ENCODE results near the gene ADGRL3. TPM values are rescaled to one million over a fixed set of nuclear protein-coding genes. Genes with fewer than 3 reads are reported as not detected.

The ADGRL3 gene
- total RNA-seq, 1 donor from 2014 or later: 44.8 TPM

DNA sequence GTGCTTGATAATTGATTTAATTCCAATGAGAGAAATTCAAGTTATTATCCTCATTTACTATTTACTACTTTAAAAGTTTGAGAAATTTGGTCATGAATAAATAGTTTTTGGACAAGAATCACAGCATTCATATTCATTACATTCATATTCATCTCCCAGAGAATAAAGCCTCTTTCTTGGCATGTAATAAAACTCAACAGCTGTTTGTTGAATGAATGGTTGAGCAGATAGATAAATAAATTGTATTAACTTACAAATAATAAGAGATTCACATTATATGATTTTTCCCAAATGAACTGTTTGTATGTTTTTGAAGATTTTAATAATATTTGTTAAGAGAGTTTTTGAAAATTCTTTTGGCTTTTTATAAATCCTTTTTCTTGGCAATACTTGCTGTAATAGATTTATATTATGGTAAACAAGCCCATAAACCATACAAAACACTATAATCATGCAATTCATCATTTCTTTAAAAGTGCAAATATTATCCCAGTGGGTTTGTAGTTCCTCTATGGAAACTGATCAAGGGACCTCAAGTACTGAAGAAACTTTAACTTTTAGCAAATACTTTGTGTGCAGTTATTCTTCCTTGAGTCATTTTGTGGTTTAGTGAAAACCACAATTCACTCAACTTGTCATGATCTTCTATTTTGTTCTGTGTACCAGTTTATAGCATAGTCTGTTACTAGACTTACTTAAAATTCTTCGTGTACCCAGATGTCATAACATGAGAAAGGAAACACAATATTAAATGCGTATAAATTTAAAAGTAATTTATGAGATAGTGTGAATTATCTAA is 371.8 kb downstream of the ADGRL3 start:
- Mint-ChIP-seq H3K9me3 (ENCODE audit: unreplicated experiment) (no peaks in the 10 kb centered on the region), H3K27ac (ENCODE audit: unreplicated experiment) (no peak overlapping the region), H3K4me3 (ENCODE audit: unreplicated experiment) (no peak overlapping the region), H3K4me1 (ENCODE audit: unreplicated experiment) (peaks cover 1% of the 10 kb centered on the region), H3K36me3 (ENCODE audit: low read depth, unreplicated experiment) (no peaks in the 10 kb centered on the region), H3K27me3 (ENCODE audit: unreplicated experiment) (no peaks in the 10 kb centered on the region)
- no peak for DNase-seq (ENCODE audit: low spot score)
- TF ChIP-seq, protein P1, sequence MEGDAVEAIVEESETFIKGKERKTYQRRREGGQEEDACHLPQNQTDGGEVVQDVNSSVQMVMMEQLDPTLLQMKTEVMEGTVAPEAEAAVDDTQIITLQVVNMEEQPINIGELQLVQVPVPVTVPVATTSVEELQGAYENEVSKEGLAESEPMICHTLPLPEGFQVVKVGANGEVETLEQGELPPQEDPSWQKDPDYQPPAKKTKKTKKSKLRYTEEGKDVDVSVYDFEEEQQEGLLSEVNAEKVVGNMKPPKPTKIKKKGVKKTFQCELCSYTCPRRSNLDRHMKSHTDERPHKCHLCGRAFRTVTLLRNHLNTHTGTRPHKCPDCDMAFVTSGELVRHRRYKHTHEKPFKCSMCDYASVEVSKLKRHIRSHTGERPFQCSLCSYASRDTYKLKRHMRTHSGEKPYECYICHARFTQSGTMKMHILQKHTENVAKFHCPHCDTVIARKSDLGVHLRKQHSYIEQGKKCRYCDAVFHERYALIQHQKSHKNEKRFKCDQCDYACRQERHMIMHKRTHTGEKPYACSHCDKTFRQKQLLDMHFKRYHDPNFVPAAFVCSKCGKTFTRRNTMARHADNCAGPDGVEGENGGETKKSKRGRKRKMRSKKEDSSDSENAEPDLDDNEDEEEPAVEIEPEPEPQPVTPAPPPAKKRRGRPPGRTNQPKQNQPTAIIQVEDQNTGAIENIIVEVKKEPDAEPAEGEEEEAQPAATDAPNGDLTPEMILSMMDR (IDR thresholded peaks at IDR 0.05; ENCODE audit: unreplicated experiment): no peak

DNA sequence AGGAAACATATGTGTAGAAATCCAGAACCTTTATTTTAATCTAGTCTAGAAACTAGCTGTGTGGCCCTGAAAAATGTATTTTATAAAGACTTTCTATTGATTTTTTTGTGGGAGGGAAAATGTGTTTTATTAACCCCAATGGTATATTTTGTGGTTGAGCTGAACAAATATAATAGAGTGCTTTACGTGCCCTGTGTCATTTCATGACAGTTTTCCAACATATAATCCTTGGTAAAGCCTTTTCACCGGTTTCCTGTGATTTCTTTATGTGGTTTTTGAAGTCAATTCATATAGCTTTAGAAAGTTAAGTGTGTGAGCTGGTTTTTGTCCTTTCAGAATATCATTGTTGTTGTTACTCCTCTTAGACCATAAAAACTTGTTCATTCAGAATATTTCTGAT is 375.7 kb downstream of the ADGRL3 start:
- Mint-ChIP-seq H3K36me3 (ENCODE audit: low read depth, unreplicated experiment) (no peaks in the 10 kb centered on the region), H3K27me3 (ENCODE audit: unreplicated experiment) (no peaks in the 10 kb centered on the region), H3K4me3 (ENCODE audit: unreplicated experiment) (no peak overlapping the region), H3K27ac (ENCODE audit: unreplicated experiment) (no peak overlapping the region), H3K9me3 (ENCODE audit: unreplicated experiment) (no peaks in the 10 kb centered on the region), H3K4me1 (ENCODE audit: unreplicated experiment) (peaks cover 6% of the 10 kb centered on the region)
- DNase-seq (ENCODE audit: low spot score): no peak
- TF ChIP-seq, protein P1 (IDR thresholded peaks at IDR 0.05; ENCODE audit: unreplicated experiment): no peak

DNA sequence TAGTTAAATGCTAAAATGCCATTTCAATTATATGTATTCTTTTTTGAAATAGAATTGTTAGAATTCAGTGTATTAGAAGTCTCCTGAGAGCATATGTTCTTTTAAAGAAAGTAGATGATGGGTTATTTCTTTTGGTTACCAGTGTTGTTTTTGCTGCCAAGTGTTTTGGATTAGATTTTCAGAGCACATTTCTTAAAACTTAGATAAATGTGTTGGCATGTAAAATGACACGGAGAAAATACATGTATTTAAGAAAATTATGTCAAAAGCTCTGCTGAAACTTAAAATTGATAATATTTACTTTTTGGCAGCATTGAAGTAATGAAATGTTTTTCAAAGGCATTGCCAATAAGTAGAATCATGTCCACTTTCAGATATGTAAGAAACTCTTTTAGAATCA is 379.7 kb downstream of the ADGRL3 start:
- H3K27me3 Mint-ChIP-seq (ENCODE audit: unreplicated experiment): no peaks in the 10 kb centered on the region

DNA sequence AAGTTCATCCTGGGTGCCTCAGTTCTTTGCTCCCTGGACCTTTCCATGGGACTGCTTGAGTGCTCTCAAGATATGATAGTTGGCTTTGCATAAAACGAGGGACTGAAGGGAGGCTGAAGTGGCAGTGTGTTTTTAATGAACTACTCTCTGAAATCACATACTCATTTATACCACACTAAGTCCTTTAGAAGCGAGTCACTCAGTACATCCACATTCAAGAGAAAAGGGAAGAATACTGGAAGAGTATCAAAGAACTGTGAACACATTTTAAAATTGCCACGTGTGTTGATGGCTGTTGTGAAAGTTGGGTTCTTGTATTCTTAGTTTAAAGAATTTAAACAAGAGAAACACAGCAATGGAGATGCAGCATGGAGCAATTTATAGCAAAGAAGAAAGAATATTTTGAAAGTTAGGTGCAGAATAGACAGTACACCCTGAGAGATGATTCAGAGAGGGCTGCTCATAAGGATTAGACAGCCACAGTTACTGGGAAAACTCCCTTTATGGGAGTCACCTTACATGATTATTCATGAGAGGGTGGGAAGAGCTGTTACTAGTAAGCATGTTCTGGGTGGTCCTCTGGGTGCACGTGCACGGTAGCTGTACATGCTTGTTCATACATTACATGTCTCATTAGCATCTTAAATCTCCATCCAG is 380.7 kb downstream of the ADGRL3 start:
- H3K27me3 Mint-ChIP-seq (ENCODE audit: unreplicated experiment): no peaks in the 10 kb centered on the region
- TF ChIP-seq, protein P1 (IDR thresholded peaks at IDR 0.05; ENCODE audit: unreplicated experiment): no peak
- no peak overlapping the region for H3K27ac Mint-ChIP-seq (ENCODE audit: unreplicated experiment)
- H3K36me3 Mint-ChIP-seq (ENCODE audit: low read depth, unreplicated experiment): no peaks in the 10 kb centered on the region
- no peak for DNase-seq (ENCODE audit: low spot score)
- H3K4me3 Mint-ChIP-seq (ENCODE audit: unreplicated experiment): no peak overlapping the region
- H3K9me3 Mint-ChIP-seq (ENCODE audit: unreplicated experiment): no peaks in the 10 kb centered on the region
- peaks cover 6% of the 10 kb centered on the region for H3K4me1 Mint-ChIP-seq (ENCODE audit: unreplicated experiment)

More for the DNA sequence above, 379.7 kb downstream of the ADGRL3 start:
- Mint-ChIP-seq H3K4me3 (ENCODE audit: unreplicated experiment) (no peak overlapping the region), H3K9me3 (ENCODE audit: unreplicated experiment) (no peaks in the 10 kb centered on the region), H3K36me3 (ENCODE audit: low read depth, unreplicated experiment) (no peaks in the 10 kb centered on the region), H3K27ac (ENCODE audit: unreplicated experiment) (no peak overlapping the region), H3K4me1 (ENCODE audit: unreplicated experiment) (peaks cover 6% of the 10 kb centered on the region)
- DNase-seq (ENCODE audit: low spot score): no peak
- TF ChIP-seq, protein P1 (IDR thresholded peaks at IDR 0.05; ENCODE audit: unreplicated experiment): no peak

DNA sequence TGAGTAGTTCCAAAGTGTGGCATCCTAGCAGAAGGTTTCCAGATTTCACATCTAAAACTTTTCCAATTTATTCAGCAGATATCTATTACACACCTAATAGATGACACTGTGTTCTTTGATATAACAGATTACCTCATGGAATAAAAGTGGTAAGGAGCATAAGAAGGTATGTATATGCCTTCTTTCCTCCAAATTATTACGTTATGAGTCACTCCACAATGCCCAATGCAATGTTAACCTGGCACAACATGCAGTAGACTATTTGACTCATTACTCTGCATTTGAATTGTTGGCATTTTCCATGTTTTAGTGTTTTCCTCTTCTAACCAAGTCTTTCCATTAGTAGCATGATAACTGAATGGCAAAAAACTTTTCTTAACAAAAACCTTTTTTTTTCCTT is 383.6 kb downstream of the ADGRL3 start:
- no peaks in the 10 kb centered on the region for H3K36me3 Mint-ChIP-seq (ENCODE audit: low read depth, unreplicated experiment)

More for the DNA sequence above, 383.6 kb downstream of the ADGRL3 start:
- no peaks in the 10 kb centered on the region for H3K4me1 Mint-ChIP-seq (ENCODE audit: unreplicated experiment)
- H3K27ac Mint-ChIP-seq (ENCODE audit: unreplicated experiment): no peak overlapping the region
- DNase-seq (ENCODE audit: low spot score): no peak
- H3K9me3 Mint-ChIP-seq (ENCODE audit: unreplicated experiment): no peaks in the 10 kb centered on the region
- no peaks in the 10 kb centered on the region for H3K27me3 Mint-ChIP-seq (ENCODE audit: unreplicated experiment)
- TF ChIP-seq, protein P1 (IDR thresholded peaks at IDR 0.05; ENCODE audit: unreplicated experiment): no peak
- H3K4me3 Mint-ChIP-seq (ENCODE audit: unreplicated experiment): no peak overlapping the region

All from endothelial cell (in vitro differentiated cells).